HG02973 (cell line): ENCODE results near the gene RNU1-2.
"Not testable (repeated sequence)": the region's sequence is repeated elsewhere in the genome, so short reads cannot be mapped to it uniquely, and the experiment has no call there.

ENCODE experiments used
- ATAC-seq: cut with Tn5 transposase; IDR thresholded peaks from one replicate; pipeline ENCODE4 v1.9.1; 2021; ENCODE audit warnings: moderate library complexity; ENCODE audit not compliant: unreplicated experiment

Gene RNU1-2

GRCh38 chr1:16895598-16896315, at the start of gene RNU1-2:
TSS of gene RNU1-2 (plus strand) at chr1:16895980.
- peak; percentile 95 for ATAC-seq

DNA sequence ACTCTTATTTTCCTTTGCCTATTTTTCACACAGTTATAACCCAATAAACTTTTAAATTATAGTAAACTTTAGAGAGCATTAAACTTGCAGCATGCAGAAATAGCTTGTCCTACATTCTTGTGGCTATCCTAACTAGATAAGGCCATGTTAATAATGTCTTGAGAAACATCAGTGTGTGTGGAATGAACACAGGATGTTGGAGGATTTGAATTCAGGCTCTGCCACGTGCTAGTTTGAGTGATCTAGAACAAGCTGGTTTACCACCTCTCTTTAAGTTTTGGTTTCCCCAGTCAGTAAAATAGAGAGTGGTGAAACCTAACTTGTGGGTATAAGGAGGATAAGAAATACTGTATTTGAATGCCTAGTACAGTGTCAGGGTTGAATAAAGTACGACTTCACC, 39.6 kb upstream of the RNU1-2 start:
- not testable (repeated sequence) for ATAC-seq

GRCh38 chr1:16859167-16860041, 36.4 kb upstream of the RNU1-2 start:
- ATAC-seq, result not testable (repeated sequence)

DNA sequence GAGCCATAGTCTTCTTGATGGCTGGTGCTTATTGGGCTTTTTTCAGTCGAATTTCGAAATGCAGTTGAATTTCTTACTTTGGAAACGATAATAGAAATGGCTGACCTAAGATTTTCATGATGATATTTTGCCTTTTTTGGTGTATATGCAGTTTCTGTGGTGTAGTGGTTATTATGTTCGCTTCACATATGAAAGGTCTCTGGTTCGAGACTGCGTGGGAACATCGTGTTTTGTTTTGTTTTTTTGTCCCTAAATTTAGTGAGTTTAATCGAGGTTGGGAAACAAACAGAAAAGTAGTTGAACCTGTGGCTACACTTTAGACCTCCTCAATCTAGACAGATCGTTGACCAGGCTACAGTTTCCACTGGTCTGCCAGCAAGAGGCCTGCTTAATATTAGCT, 35.7 kb upstream of the RNU1-2 start:
- not testable (repeated sequence) for ATAC-seq

DNA sequence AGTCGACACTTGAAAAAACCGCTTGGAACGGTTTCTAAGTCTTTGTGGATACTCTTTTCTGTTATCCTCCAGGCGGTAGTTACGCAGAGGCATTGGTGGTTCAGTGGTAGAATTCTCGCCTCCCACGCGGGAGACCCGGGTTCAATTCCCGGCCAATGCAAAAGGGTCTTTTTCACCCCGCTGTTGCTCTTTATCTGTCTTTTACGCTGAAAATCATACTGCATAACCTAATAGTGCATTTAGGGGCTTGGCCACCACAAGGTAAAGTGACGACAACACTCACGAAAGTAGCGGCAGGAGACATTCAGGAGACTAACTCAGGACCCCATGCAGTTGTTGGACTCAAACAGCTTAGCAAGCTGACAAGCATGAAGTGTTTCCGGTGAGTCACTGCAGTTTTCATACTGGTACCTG, 33.9 kb upstream of the RNU1-2 start:
- not testable (repeated sequence) for ATAC-seq

DNA sequence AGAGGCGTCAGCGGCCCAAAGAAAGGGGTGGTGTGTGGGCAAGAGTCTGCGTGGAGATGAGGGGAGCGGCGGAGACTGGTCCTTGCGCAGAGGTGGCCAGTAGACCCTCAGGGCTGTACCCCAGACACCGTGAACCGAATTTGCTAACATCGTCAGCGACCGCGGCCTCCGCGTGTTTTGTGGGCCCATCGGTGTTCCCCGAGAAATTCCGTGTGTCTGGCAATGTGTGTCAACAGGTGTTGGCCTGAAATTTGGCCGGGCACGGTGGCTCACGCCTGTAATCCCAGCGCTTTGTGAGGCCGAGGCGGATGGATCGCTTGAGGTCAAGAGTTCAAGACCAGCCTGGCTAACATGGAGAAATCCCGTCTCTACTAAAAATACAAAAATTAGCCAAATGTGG, 33.4 kb upstream of the RNU1-2 start:
- ATAC-seq, result not testable (repeated sequence)

DNA sequence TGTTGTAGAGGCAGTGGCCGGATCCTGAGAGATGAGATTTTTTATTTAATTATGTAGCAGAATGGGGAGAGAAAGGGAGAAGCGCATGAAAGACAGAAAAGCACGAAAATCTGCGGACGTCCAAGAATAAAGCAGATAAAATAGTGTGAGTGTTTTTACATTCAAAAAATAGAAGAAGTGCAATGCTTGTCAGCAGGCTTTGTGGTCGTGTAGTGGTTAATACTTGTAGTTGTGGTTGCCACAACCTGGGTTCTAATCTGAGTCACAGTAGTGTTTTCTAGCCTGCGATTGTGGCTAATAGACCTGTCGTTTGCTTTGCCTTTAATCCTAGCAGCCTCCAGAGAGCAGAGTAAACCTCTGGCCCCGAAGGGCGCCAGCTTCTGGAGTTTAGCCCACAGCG, 32.8 kb upstream of the RNU1-2 start:
- peak; percentile 59 for ATAC-seq

- not testable (repeated sequence) for ATAC-seq
Measured at GRCh38 chr1:16866926-16867707, 28.7 kb upstream of the RNU1-2 start.

- ATAC-seq, result not testable (repeated sequence)
Measured at GRCh38 chr1:16868787-16869186, 27.0 kb upstream of the RNU1-2 start.

GRCh38 chr1:16869996-16870395, 25.8 kb upstream of the RNU1-2 start:
- not testable (repeated sequence) for ATAC-seq

GRCh38 chr1:16871171-16871570, 24.6 kb upstream of the RNU1-2 start:
- ATAC-seq, result not testable (repeated sequence)

DNA sequence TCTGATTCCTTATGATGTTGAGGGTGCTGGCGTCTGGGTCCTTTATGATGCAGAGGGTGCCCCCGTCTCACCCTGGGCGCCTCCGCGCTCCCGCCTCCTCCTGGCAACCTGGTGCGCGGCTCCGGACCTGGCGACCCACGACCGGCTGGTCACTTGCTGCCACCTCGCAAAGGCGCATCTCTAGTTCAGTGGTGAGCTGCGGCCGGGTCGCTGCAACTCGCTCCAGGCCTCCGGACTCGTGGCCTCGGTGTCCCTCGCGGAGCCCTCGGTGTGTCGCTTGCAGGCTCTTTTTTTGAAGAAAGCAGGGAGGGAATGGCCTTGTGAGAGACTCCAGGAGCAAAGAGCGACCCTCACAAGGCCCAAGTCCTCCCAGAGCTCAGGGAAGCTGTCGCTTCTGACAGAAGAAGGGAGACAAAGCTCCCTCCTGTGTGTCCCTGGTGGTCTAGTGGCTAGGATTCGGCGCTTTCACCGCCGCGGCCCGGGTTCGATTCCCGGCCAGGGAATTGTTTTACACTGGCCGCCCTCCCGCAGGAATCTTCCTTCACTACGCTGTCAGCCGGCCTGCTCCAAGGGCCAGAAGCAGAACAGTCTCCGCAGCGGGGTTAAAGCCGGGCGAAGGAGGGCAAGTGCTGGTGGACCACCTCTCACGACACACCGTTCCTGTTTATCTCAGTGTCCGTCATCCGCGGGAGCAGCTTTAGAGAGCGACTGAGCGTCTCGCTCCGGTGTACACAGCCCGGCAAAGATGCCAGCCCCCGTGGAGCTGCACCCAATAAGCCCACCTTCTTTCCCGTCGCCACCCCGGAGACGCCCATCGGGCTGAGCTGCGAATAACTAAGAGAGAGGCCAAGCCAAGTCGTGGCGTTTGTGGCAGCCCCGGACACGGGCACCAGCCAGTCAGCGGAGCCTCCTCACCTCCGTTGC, 23.4 kb upstream of the RNU1-2 start:
- not testable (repeated sequence) for ATAC-seq

DNA sequence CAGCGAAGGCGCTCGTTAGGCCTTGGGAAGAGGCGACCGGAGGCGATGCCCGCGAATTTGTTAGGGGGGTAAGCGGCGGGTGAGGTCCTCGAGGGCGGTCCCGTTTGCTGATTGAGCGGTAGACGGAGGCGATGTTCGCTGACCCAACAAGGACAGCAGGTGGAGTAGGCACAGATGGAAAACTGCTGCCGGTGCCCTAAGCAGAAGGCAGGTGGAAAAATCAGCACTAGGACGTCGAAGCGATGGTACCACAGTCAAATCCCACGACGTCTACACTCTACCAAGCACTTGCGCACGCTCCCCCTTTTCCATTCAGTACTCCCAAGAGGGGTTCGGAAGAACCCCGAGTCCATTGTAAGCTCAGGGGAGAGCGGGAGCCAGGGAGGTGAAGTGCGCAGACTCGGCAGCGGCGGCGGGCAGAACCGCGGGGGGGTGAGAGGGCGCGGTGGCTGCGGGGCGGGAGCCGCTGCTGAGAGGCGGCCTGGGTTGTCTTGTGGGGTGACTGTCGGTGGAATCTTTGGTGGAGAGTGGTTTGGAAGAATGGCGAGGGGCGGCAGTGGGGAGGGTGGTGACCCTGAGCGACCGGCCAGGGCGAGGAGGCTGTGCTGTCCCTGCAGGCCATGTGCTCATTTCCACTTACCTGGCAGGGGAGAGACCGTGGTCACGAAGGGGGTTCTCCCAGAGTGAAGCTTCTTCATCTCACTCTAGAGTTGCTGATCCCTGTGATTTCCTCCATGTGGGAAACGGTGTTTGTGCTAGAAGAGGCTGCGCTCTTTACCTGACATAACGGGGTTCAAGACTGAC, 22.5 kb upstream of the RNU1-2 start:
- ATAC-seq, result not testable (repeated sequence)

GRCh38 chr1:16874968-16875765, 20.6 kb upstream of the RNU1-2 start:
- not testable (repeated sequence) for ATAC-seq

- ATAC-seq, result not testable (repeated sequence)
Measured at GRCh38 chr1:16881742-16882141, 14.0 kb upstream of the RNU1-2 start.

DNA sequence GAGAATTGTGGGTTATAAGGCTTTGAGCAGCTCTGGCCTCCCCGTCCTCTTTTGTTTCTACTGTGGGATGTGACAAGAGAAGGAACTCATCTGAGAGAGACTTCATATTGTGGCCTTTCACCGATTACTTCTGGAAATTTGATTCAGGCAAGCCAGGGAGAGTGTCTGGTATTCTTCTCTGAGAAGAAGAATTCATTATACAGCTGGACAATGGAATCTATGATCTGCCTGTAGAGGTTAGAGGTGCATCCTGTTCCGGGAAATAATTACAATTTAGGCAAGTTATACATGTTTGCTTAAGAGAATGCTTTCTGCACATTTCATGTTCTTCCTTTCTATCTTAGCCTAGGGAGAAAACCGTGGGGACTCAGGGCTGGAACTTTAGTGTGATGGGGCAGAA, 12.8 kb upstream of the RNU1-2 start:
- no peak for ATAC-seq

DNA sequence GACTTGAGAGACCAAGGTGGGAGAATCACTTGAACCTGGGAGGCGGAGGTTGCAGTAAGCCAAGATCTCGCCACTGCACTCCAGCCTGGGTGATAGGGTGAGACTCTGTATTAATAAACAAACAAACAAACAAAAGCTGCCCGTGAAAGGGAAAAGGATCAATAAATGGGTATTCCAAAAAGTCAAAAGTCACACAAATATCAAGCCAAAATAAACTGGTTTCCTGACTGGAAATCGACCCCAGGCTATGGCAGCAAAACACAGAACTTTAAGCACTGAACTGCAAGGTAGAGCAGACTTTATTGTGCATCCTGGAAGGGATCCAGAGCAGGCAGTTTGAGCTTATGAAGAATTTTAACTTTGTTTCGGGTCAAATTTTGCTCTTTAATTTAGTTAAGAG, 11.3 kb upstream of the RNU1-2 start:
- ATAC-seq, result not testable (repeated sequence)

DNA sequence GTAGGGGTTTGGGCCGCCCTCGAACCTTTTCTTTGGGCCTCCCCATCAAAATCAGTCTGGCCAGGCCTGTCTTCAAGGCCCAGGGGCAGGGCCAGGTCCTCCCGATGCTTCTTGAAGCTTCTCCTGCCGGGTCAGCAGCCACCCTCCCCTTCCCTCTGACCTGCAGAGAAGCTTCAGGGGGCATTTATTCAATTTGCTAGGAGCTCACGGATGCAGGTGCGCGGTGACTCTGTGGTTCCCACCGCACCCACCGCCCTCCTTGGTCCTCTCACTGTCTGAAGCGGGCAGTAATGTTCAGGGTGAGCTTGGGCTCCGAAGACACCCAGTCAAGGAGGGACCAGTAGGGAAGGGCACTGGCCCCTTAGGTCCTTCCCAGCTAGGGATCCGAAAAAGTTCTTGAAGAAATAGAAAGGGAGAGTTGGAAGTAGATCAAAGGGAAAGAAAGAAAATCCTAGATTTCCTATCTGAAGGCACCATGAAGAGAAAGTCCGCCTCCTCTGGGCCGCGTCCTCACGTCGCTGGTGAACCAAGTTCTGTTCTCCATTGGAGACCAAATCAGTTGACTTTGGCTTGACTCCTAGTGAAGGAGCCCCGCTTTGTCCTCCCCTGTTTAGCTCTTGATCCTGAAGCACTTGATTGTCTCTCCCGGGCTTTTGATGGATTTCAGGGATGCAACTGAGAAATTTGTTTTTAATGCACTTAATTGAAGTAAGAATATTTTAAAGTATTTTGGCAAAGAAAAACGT, 8.7 kb upstream of the RNU1-2 start:
- ATAC-seq, result no peak
